NCI-H1694 (cell line): ENCODE measurements around the gene NSUN2.
A peak's percentile ranks its signal among the peaks of the same experiment; 100 is the strongest.
"Not testable (repeated sequence)": the region's sequence is repeated elsewhere in the genome, so short reads cannot be mapped to it uniquely, and the experiment has no call there.

ENCODE experiments used
- DNase-seq: peaks from one replicate; lab custom pipeline; 2025; lab: John Stamatoyannopoulos, UW

NSUN2 gene

GRCh38 chr5:6583049-6583880 lies 49.6 kb downstream of the NSUN2 start:
- DNase-seq, result no peak

- no peak for DNase-seq
Measured at GRCh38 chr5:6582507-6583048, 50.3 kb downstream of the NSUN2 start.

GRCh38 chr5:6581559-6582426 lies 51.1 kb downstream of the NSUN2 start:
- DNase-seq, result no peak

- DNase-seq, result no peak
Measured at GRCh38 chr5:6581090-6581489, 51.8 kb downstream of the NSUN2 start.

- no peak for DNase-seq
Measured at GRCh38 chr5:6579535-6579934, 53.3 kb downstream of the NSUN2 start.

GRCh38 chr5:6578676-6579343 lies 54.0 kb downstream of the NSUN2 start:
- DNase-seq, result no peak

GRCh38 chr5:6576861-6577501 lies 55.9 kb downstream of the NSUN2 start:
- DNase-seq, result peak; percentile 74

- DNase-seq, result no peak
Measured at GRCh38 chr5:6574537-6575245, 58.2 kb downstream of the NSUN2 start.

DNA sequence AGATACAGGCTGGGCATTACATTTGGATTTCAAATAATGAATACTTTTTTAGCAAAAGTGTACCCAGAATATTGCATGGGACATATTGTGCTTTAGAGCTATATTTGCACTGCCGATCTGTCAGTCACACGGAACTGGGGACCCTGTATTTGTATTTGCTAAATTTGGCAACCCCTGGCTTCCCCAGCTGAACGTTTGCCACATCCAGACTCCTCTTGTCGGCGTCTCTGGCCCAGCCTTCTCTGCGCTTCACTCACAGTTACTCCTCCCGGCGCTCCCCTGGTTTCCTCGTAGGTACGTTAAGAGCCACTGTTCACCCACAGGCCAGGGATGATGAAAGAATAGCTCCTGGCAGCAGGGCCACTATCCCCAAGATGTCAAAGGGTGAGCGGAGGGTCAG lies 58.7 kb downstream of the NSUN2 start:
- DNase-seq, result no peak

DNA sequence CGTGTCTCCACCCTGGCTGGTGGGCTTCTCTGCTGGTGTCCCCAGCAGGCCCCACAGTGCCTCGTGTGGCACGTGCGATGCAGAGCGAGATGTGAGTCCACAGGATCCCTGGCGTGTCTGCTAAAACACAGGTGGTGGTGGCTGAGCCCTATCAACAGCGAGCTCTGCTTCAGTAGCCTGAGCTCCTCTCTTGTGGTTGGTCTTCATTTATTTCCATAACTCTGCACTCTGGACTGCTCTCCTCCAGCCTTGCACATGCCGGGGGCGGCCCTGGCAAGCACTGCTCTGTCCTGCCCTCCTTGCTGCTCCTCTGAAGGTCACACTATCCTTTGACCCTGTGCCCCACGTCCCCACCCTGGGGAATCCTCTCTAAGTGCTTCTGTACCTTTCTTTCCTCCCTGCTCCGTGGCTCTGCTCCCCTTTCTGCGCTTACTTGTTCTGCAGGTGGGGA lies 59.2 kb downstream of the NSUN2 start:
- DNase-seq, result no peak

DNA sequence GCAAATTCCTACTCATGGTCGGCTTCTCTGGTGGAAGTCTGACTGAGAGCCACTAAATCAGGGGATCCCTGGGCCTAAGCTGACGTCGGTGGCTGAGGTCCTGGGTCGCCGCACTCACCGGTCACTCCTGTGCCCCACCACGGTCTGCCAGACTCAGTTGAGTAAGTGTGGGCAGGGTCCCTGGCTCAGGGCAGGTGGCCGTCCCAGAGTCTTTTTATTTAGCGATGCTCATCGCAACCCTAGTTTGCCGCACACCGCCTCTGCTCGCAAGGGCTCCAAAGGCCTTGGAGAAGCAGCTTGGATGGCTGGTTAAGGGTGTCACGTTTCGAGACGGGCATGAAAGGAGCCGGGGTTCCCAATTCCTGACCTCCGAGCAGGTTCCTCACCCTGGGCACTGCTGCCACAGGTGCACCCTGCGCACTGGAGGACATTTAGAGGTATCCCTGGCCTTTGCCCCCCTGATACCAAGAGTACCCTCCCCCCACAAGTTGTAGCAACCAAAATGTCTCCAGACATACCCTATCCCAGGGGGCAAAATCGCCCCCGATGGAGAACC lies 59.9 kb downstream of the NSUN2 start:
- no peak for DNase-seq

GRCh38 chr5:6572086-6572824 lies 60.6 kb downstream of the NSUN2 start:
- DNase-seq, result no peak

GRCh38 chr5:6571607-6572006 lies 61.2 kb downstream of the NSUN2 start:
- DNase-seq, result not testable (repeated sequence)

DNA sequence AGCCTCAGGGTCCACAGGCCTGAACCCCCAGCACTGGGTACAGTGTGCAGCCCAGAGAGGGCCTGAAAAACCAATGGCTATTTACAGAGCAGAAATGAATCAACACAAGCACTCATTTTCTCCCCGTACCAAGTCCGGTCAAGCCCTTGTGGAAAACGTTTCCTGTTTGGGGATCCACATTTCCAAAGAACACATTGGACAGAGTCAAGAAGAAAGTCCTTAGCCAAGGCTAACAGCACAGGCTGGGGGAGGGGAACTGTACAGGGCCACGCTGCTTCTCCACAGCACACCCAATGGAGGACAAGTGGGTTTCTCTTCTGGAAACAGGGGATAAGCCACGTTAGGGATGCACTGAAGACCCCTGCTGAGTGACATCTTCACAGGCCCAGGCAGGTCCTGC lies 62.3 kb downstream of the NSUN2 start:
- DNase-seq, result no peak

GRCh38 chr5:6568889-6569288 lies 64.0 kb downstream of the NSUN2 start:
- DNase-seq, result no peak

DNA sequence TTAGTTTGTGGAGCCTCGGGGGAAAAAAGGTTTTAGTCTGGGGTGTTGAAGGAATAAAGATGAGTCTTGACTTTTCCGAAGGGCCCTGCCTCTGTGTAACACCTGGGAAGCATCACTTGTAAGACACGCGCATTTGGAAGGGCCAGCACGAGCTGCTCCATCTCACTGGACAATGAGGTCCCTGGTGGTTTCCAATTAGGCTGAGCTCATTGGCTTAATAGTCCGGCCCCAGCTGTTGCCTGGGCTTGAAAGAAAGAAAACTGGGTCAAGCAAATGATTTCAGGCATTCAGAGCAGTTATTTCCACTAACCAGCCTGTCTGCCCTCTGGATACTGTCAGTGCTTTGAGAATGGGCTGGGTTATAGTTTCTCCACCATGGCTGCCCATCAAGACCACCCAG lies 64.5 kb downstream of the NSUN2 start:
- no peak for DNase-seq

GRCh38 chr5:6567835-6568234 lies 65.0 kb downstream of the NSUN2 start:
- no peak for DNase-seq

- no peak for DNase-seq
Measured at GRCh38 chr5:6567068-6567467, 65.8 kb downstream of the NSUN2 start.

- DNase-seq, result no peak
Measured at GRCh38 chr5:6565492-6565891, 67.4 kb downstream of the NSUN2 start.
